ENCODE data around the gene GOSR2.

- TF ChIP-seq ZNF274 (IDR thresholded peaks at IDR 0.05; ENCODE audit: low read depth, low read length) (no peak), YY1 (IDR thresholded peaks at IDR 0.05; ENCODE audit: insufficient read depth, insufficient read length) (no peak), SUZ12 (IDR thresholded peaks at IDR 0.05; ENCODE audit: extremely low read depth, insufficient read depth, insufficient read length) (no peak)
Measured at GRCh38 chr17:46917516-46917915, 5.4 kb upstream of the GOSR2 start.
